GM12878 (cell line): Measurements from ENCODE around the gene CDCA5.

Experiments used
- BHLHE40 ChIP-seq, 2 experiments: fragments of 450-650 bp in 1 of 2; IDR thresholded peaks; 2 replicates each; pipeline ENCODE4 v1.6.1; 2011 to 2017; ENCODE audit warnings: low read depth in 2 of 2, borderline replicate concordance in 1 of 2, improper control_type of control experiment in 1 of 2, low read length in 1 of 2, mild to moderate bottlenecking in 1 of 2
- CTCF ChIP-seq, 3 experiments: IDR thresholded peaks in 2 of 3; conservative IDR thresholded peaks in 1 of 3; 2 replicates each; pipeline ENCODE4 v1.5.1; 2011; ENCODE audit warnings: low read depth in 3 of 3, low read length in 3 of 3, mild to moderate bottlenecking in 3 of 3, control low read depth in 2 of 3, moderate library complexity in 2 of 3, inconsistent platforms in 1 of 3, mixed read lengths in 1 of 3; ENCODE audit not compliant: control insufficient read depth in 2 of 3, insufficient read depth in 1 of 3; ENCODE audit errors: extremely low read depth in 1 of 3
- GABPA ChIP-seq: IDR thresholded peaks from 2 replicates; pipeline ENCODE4 v1.6.1; 2014; ENCODE audit warnings: antibody characterized with exemption, low read depth, mild to moderate bottlenecking, inconsistent platforms
- NR2C2 ChIP-seq: IDR thresholded peaks from 2 replicates; pipeline ENCODE4 v1.6.1; 2011; ENCODE audit warnings: borderline replicate concordance, low read depth; ENCODE audit not compliant: control insufficient read depth, insufficient read length
- PAX5 ChIP-seq: IDR thresholded peaks from 2 replicates; pipeline ENCODE4 v1.6.1; 2011; ENCODE audit warnings: low read depth, low read length, borderline replicate concordance
- SP1 ChIP-seq: IDR thresholded peaks from one replicate; pipeline ENCODE4 v1.6.1; 2011; ENCODE audit warnings: low read depth, low read length
- SUZ12 ChIP-seq: fragments of 200-600 bp; sonication (generic); IDR thresholded peaks from one replicate; pipeline ENCODE4 v1.6.1; 2018; ENCODE audit warnings: antibody characterized with exemption, mild to moderate bottlenecking; ENCODE audit not compliant: unreplicated experiment
- YBX1 ChIP-seq: fragments of 450-650 bp; IDR thresholded peaks from 2 replicates; pipeline ENCODE4 v1.6.1; 2016; ENCODE audit warnings: antibody characterized with exemption

DNA sequence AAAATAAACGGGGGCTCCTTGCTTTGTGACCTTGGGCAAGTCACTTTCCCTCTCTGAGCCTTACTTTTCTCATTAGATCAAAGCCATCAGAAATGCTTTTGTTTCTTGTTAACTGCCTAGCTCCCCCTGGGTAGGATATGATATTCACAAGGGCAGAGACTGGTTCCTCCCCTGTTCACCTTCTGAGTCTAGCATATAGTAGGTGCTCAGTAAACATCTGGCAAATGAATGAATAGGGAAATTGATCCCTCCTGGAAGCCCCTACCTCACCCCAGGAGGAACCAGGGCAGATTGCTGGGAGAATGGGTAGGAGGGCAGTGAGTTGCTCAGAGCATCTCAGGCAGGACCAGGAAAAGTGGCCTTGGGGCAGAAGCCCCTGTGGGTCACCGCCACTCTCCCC lies 49.4 kb downstream of the CDCA5 start:
- TF ChIP-seq CTCF (IDR thresholded peaks at IDR 0.05 in 2 of 3, conservative IDR thresholded peaks at IDR 0.05 in 1 of 3; ENCODE audit: control insufficient read depth in 2 of 3, extremely low read depth in 1 of 3, insufficient read depth in 1 of 3, low read depth in 3 of 3, low read length in 3 of 3) (no peak), SUZ12 (no peak), GABPA (no peak), BHLHE40 (IDR thresholded peaks at IDR 0.05; ENCODE audit: borderline replicate concordance in 1 of 2, low read depth in 2 of 2, low read length in 1 of 2) (no peak), SP1 (no peak), PAX5 (no peak), NR2C2 (no peak), YBX1 (no peak)
